GM21576 (cell line): ENCODE measurements around the gene GMPR.

ENCODE experiments used
- ATAC-seq: cut with Tn5 transposase; IDR thresholded peaks from one replicate; pipeline ENCODE4 v1.9.1; 2021; ENCODE audit warnings: mild to moderate bottlenecking, moderate library complexity; ENCODE audit not compliant: unreplicated experiment

Gene GMPR

DNA sequence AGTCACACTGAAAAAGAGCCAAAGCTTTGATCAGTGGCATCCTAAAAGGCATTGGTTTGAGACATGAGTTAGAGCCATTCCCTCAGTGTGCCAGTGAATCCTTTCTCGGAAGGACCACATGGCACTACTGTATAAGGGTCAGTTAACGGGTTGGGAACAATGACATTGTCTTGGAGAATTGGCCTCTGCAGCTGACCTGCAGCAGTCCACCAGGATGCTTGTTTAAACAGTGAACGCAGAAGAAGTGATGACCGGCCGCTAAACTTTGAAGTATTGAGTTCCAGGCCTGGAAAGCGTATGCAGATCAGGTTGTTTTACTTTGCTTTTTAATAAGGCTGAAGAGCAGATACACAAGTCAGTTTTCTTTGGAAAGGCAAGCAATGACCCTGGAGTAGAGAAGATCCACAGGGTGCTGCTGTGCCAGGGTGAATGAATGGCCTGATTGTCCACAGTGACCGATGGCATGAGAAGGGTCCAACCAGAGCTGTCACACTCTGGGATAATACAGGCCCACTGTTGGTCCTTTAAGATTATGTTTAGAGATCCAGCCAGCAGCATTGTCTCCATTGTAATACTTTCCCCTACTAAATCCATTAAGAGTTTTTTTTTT lies 57.8 kb downstream of the GMPR start:
- ATAC-seq = no peak

GRCh38 chr6:16299861-16300260 lies 61.5 kb downstream of the GMPR start:
- ATAC-seq = no peak

DNA sequence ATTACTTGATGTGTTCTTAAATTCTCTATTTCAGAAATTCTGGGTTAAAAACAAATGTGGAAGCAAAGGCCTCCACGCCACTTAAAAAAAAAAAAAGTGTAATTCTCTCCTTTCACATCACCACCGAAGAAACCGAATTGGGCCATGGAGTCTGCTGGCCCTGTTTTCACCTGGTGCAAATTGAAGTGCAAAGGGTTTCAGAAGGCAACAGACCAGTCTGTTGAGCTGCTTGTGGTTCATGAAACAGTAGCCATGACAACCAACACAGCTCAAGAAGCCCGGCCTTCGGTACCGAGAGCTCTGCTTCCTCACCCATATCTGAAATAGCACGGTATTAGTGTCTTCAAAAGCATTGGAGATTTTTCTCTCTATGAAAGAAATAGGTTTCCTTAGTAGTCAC lies 63.1 kb downstream of the GMPR start:
- ATAC-seq = peak; percentile 47

GRCh38 chr6:16302721-16303552 lies 64.5 kb downstream of the GMPR start:
- no peak for ATAC-seq

DNA sequence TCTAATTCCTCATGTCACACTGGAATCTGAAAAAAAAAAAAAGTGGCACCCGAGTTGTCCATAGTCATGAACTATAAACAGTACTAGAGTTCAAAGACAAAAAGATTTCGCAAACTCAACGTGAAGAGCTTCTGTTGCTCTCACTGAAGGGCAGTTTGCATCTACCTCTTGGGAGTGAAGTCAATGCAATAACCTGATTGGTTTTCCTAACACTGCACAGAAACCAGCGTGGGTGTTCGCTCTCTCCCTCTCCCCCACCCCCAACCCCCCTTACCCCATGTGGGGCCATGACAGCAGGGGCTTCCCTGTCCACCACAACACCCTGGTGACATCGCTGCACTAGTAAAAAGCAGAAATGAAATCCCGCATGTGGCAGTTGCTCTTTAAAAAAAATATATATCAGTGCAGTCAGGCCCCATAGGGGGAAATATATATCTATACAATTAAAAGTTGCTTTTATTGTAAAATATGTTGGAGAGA lies 66.9 kb downstream of the GMPR start:
- ATAC-seq = peak; percentile 83

GRCh38 chr6:16305788-16306187 lies 67.4 kb downstream of the GMPR start:
- ATAC-seq = peak; percentile 18

- no peak for ATAC-seq
These were observed 67.9 kb downstream of the GMPR start for GRCh38 chr6:16306334-16306733.

DNA sequence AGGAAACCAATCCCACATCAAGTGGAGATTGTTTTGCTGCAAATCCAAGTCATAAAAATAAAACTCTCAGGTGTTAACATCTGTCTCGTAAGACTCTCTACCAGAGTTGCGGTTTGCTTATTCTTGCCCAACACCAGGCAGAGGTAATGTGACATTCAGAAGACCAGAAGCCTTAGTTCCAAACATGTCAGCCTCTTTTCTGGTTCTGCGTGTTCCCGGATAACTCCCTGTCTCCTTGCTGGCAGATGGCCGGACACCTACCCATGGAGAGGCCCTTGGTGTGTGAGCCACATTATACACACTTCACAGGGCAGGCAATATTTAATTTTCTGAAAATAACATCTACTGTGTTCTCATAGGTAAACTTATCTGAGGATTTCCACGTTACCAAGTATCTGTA lies 73.4 kb downstream of the GMPR start:
- ATAC-seq = no peak

GRCh38 chr6:16313732-16314131 lies 75.3 kb downstream of the GMPR start:
- no peak for ATAC-seq

GRCh38 chr6:16314296-16314695 lies 75.9 kb downstream of the GMPR start:
- no peak for ATAC-seq

- no peak for ATAC-seq
These were observed 78.4 kb downstream of the GMPR start for GRCh38 chr6:16316741-16317251.

DNA sequence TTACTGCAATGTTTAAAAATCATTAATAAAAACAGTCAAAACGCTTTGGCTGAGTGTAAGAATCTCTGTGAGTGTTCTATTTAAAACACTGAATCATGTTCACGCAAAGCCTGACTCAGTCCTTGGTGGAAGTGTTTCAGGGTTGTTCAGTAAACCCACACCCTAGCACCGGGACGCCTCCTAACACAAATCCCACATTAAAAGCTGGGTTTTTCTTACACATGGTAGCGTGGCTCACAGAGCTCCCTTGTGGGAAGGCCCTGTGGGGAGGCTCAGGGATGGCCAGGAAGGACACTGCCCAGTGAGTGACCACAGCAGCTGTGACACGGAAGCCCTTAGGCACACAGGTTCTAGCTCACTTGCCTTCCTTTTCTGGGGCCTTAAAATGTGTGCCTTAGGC lies 80.2 kb downstream of the GMPR start:
- no peak for ATAC-seq

GRCh38 chr6:16318953-16319720 lies 80.8 kb downstream of the GMPR start:
- no peak for ATAC-seq

DNA sequence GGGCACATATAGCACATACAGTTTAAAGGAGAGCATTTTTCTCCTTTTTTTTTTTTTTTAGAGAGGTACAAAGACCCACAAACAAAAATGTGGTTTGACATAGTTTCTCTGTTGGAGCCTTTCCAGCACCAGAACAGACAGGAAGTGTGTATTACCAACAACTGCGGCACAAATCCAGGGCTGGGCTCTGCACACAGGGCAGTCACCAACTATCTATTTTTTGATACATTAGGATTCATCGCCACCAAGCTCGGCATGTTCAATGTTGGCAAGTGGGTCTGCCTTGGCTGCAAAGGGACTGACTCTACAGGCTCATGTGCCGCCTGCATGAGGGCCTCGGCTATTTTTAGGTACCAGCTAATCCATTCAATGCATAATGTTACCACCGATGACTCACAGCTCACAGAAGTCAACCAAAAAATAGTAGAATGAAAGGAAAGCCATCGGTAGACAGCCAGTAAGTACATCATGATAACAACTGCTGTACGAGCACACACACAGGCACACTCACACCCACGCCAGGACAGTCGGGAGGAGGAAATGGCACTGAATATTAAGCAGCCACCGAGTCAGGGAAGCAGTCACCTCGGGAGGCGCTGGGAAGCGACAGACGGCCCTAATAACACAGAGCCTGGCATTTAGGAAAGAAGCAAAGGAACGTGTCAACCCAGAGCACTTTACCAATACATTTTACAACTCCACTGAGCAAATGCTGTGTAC lies 81.6 kb downstream of the GMPR start:
- peak; percentile 50 for ATAC-seq

DNA sequence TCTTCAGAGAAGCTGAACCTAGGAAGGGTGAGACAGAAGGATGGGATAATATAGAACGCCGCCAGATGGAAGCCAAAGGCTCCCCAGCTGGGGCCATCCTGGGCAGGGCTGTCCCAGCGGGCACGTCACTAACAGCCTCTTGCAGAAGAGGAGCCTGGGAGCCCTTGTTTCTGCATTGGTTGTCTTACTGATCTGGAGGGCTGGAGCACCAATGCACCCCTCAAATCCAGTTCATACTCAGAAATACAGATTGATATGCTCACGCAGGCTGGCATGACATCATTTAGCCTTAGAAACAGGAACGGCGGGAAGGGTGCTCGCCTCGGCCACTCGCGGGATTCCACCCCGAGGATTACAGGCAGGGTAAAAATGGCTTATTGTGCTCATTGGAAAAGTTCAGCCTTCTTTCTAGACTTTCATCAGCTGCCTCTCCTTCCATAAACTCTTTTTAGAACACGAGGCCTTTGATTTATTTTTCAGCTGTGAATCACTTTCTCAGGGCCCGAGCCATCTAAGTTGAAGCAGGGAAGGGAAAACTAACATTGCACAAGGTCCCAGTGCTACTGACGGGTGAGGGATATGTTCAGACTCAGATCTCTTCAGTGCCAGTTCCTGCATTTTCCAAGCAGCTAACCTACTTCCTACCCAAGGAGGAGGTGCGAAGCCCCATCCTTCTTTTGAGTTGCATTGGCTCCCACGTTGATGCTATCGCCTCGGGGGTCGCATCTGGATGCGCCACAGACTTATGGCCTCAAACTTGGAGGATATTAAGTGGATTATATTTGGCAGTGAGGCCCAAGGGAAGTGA lies 82.3 kb downstream of the GMPR start:
- no peak for ATAC-seq

DNA sequence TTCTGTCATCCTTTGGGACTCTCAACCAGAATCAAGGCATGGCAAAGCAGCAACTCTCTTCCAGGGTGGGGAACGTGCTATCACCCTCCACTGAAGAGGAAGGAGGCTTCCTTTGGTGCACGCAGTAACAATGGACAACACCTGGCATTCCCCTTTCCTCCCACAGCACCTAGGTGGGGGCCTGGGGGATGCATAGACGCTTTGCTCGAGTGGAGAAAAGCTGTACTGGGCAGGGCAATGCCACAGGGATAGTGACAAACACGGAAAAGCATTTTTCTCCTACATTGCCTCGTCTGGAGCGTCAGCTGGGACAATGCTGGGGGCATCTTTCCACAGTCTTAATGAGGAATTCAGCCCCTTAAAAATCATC lies 82.9 kb downstream of the GMPR start:
- ATAC-seq = no peak

- ATAC-seq = no peak
These were observed 83.4 kb downstream of the GMPR start for GRCh38 chr6:16321826-16322225.

DNA sequence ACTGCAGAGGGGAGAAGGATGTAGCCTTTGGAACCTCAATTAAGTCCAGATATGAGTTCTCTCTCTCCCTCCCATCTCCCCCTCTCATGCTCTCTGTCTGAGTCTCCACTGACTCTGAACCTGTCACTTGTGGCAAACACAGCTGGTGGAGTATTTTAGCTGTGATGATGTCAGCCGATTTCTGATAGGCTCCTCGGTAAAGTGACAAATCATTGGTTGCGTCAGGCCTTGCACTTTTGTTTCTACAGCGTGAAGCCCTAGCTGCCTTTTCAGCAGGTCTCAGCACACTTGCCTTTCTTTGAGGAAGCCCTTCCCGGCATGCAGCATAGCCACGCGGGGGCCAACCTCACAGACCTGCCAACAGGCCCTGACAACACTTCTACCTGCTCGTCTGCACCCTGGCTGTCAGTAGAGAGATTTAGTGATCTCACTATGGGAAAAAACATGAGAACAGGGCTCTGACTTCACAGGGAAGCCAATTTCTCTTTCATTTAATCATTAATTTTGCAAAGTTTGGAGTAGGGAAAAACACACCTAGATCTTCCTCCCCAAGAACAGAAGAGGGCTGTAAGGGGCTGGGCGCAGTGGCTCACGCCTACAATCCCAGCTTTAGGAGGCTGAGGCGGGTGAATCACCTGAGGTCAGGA lies 84.4 kb downstream of the GMPR start:
- peak; percentile 81 for ATAC-seq

- no peak for ATAC-seq
These were observed 85.8 kb downstream of the GMPR start for GRCh38 chr6:16324184-16324583.
